Adrenal gland (tissue), 12 donors: ENCODE results near the gene RNU6-1. TPM values are rescaled to one million over a fixed set of nuclear protein-coding genes. Genes with fewer than 3 reads are reported as not detected.

Experiments
- DNase-seq, 7 donors: peaks; one replicate each; pipeline ENCODE4 v3.0.0-alpha.2; 2019 to 2020
- H3K27ac ChIP-seq, 5 donors: fragments of 200-600 bp; sonication (generic) in 4 of 5; 1 replicate in 3 of 5; 2 replicates in 2 of 5; pipeline versions ENCODE4 v1.5.1 to v1.8.0; 2016 to 2020; ENCODE audit warnings: mild to moderate bottlenecking in 1 of 5
- H3K27me3 ChIP-seq: fragments of 200-600 bp; 2 replicates; pipeline ENCODE4 v1.8.0; 2021
- H3K36me3 ChIP-seq, 2 donors: fragments of 200-600 bp; replicated peaks in 1 of 2; 1 replicate in 1 of 2; 2 replicates in 1 of 2; pipeline versions ENCODE4 v1.5.1 to v1.8.0; 2018 to 2022
- H3K4me1 ChIP-seq, 2 donors: fragments of 200-600 bp; replicated peaks in 1 of 2; 1 replicate in 1 of 2; 2 replicates in 1 of 2; pipeline versions ENCODE4 v1.5.1 to v1.8.0; 2018 to 2021
- H3K4me3 ChIP-seq, 4 donors: fragments of 200-600 bp; sonication (generic) in 3 of 4; one replicate each; pipeline ENCODE4 v1.5.1; 2016 to 2018
- H3K9me3 ChIP-seq, 3 donors: fragments of 200-600 bp; sonication (generic) in 1 of 3; replicated peaks in 1 of 3; 1 replicate in 2 of 3; 2 replicates in 1 of 3; pipeline versions ENCODE4 v1.5.1 to v1.8.0; 2016 to 2021
- POLR2A ChIP-seq, 2 donors: fragments of 450-650 bp; IDR thresholded peaks; one replicate each; pipeline ENCODE4 v1.6.1; 2017; ENCODE audit warnings: antibody characterized with exemption in 2 of 2, mild to moderate bottlenecking in 2 of 2, moderate library complexity in 1 of 2
- WGBS, 4 donors: extraction: QIAGEN DNeasy Blood & Tissue Kit in 2 of 4; methylation state at CpG; one replicate each; pipeline versions ENCODE4 v1.1.5 to v1.1.7; 2013 to 2017; 5-methylcytosine and 5-hydroxymethylcytosine counted together
- intact Hi-C, 2 donors: fragments of 100-400 bp; cut with DNase I; formaldehyde crosslinking; loops; one replicate each; pipeline versions ENCODE4 v1.14.1 to v1.15.0; 2022 to 2023
- polyA plus RNA-seq, 3 donors: library from polyadenylated mRNA; stranded (reverse); fragments of 200-250 nt in 2 of 3; fragments of 350-450 nt in 1 of 3; fragmentation: Illumina TruSeq in 1 of 3; extraction: RNeasy Lipid Tissue Mini Kit (QIAGEN cat#74804) in 1 of 3; gene quantifications; one replicate each; pipeline ENCODE4 v1.2.3, GENCODE V29; 2013 to 2014
- small RNA-seq, 2 donors: library from RNA; depleted of rRNA; stranded (forward); fragments of <200 nt; gene quantifications; one replicate each; pipeline ENCODE3, GENCODE V24; 2016
- total RNA-seq, 9 donors: library from RNA; depleted of rRNA in 4 of 9; stranded (reverse); fragments of >200 nt in 4 of 9; fragments of 120-200 nt in 1 of 9; fragmentation: NEBNext Ultra II Directional in 1 of 9; extraction: Animal tissue kit (Norgen Biotek cat#: 25700) in 1 of 9; gene quantifications; one replicate each; pipeline versions ENCODE4 v1.1.0 to v1.2.4, GENCODE V29; 2013 to 2023
- TF ChIP-seq, protein P1 (sequence below), 6 experiments: fragments of 450-650 bp in 4 of 6; fragments of 200-600 bp in 2 of 6; sonication (generic) in 1 of 6; IDR thresholded peaks; 1 replicate in 5 of 6; 2 replicates in 1 of 6; pipeline versions ENCODE4 v1.5.1 to v1.8.0; 2016 to 2021; ENCODE audit warnings: antibody characterized with exemption in 6 of 6, mild to moderate bottlenecking in 2 of 6, moderate library complexity in 1 of 6
- donor health status: healthy with polysubstance abuse.
- donor health status: Bipolar disorder and iron deficiency.
- donor health status: DM: yes; HTN: yes; CAD: no.
- donor health status: DM: no; HTN: no; CAD: no.
- donor health status: DM: no; HTN: no; CAD: no.
- donor health status: DM: yes; HTN: yes; CAD: no.

The RNU6-1 gene
- total and polyA plus RNA-seq, 12 donors: not detected

DNA sequence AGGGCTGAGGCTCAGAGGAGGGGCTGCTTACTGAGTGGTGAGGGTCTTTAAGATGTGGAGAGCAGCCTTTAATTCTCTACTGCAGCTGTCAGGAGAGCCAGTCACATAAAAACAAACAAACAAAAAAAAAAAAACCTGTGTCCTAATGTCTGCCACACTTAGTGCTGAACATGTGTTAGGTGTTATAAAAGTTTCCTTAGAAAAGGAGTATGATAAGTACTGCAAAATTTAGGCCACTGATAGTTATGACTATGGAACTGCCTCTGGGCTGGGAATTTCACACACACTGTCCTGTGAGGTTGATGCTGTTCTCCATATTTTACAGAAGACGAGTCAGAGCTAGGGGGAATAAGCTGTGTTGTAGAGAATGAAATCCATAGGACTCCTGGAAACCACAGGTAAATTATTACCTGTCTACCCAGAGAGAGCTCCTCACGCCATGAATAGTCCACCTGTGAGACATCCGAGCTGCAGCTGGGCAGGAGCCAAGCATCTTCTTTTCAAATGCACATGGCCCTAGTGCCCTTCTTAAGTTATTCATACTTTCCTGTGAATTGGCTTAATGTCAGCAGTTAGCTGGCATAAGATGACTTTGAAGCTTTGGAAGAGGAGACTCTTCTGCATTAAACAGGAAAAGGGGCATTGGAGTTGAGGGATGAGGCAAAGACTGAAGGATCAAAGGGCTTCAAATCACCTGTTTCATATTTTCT, 49.1 kb downstream of the RNU6-1 start:
- intact Hi-C loops: no loop called here
- Histone ChIP-seq H3K27ac (no peak overlapping the region), H3K36me3 (no peaks in the 10 kb centered on the region), H3K27me3 (no peaks in the 10 kb centered on the region), H3K4me3 (no peak overlapping the region), H3K4me1 (peaks cover 0 to 11% of the 10 kb centered on the region in 2 donors), H3K9me3 (no peaks in the 10 kb centered on the region)
- no peak for TF ChIP-seq POLR2A (IDR thresholded peaks at IDR 0.05)
- TF ChIP-seq, protein P1, sequence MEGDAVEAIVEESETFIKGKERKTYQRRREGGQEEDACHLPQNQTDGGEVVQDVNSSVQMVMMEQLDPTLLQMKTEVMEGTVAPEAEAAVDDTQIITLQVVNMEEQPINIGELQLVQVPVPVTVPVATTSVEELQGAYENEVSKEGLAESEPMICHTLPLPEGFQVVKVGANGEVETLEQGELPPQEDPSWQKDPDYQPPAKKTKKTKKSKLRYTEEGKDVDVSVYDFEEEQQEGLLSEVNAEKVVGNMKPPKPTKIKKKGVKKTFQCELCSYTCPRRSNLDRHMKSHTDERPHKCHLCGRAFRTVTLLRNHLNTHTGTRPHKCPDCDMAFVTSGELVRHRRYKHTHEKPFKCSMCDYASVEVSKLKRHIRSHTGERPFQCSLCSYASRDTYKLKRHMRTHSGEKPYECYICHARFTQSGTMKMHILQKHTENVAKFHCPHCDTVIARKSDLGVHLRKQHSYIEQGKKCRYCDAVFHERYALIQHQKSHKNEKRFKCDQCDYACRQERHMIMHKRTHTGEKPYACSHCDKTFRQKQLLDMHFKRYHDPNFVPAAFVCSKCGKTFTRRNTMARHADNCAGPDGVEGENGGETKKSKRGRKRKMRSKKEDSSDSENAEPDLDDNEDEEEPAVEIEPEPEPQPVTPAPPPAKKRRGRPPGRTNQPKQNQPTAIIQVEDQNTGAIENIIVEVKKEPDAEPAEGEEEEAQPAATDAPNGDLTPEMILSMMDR (IDR thresholded peaks at IDR 0.05): no peak
- WGBS, 4 donors: 94 to 100% (median 96%) methylated on average over 3 of the region's 3 CpGs
- no peak for DNase-seq

Small RNAs within 50 kb of the gene (small RNA-seq; reads per million reads assigned to genes)
- 0 reads per million in 2 donors for gene RNU6-1

Other genes starting within 250 kb of the RNU6-1 start
- gene SKOR1, start 14.5 kb downstream of the RNU6-1 start, total RNA-seq: 1 to 10 TPM in 1 of 9 donors, under 1 TPM in 8; 0.17 to 1.3 (median 0.47) TPM
- 1 to 10 TPM in 2 of 3 donors, not detected in 1; 1.0 to 1.1 TPM for gene SKOR1, start 14.5 kb downstream of the RNU6-1 start, polyA plus RNA-seq
- gene PIAS1, start 214.3 kb upstream of the RNU6-1 start, total RNA-seq: 10 to 100 TPM; 23.3 to 60.0 (median 39.0) TPM
- gene PIAS1, start 214.3 kb upstream of the RNU6-1 start, polyA plus RNA-seq: 10 to 100 TPM; 12.7 to 39.2 (median 32.9) TPM